GM15510 (cell line): ENCODE results near the gene LRRC32.

Experiments used
- POLR2A ChIP-seq: IDR thresholded peaks from 3 replicates; pipeline ENCODE4 v1.6.1; 2011; ENCODE audit warnings: borderline replicate concordance; ENCODE audit not compliant: insufficient read length; ENCODE audit errors: extremely low read depth

Gene LRRC32, protein sequence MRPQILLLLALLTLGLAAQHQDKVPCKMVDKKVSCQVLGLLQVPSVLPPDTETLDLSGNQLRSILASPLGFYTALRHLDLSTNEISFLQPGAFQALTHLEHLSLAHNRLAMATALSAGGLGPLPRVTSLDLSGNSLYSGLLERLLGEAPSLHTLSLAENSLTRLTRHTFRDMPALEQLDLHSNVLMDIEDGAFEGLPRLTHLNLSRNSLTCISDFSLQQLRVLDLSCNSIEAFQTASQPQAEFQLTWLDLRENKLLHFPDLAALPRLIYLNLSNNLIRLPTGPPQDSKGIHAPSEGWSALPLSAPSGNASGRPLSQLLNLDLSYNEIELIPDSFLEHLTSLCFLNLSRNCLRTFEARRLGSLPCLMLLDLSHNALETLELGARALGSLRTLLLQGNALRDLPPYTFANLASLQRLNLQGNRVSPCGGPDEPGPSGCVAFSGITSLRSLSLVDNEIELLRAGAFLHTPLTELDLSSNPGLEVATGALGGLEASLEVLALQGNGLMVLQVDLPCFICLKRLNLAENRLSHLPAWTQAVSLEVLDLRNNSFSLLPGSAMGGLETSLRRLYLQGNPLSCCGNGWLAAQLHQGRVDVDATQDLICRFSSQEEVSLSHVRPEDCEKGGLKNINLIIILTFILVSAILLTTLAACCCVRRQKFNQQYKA

DNA sequence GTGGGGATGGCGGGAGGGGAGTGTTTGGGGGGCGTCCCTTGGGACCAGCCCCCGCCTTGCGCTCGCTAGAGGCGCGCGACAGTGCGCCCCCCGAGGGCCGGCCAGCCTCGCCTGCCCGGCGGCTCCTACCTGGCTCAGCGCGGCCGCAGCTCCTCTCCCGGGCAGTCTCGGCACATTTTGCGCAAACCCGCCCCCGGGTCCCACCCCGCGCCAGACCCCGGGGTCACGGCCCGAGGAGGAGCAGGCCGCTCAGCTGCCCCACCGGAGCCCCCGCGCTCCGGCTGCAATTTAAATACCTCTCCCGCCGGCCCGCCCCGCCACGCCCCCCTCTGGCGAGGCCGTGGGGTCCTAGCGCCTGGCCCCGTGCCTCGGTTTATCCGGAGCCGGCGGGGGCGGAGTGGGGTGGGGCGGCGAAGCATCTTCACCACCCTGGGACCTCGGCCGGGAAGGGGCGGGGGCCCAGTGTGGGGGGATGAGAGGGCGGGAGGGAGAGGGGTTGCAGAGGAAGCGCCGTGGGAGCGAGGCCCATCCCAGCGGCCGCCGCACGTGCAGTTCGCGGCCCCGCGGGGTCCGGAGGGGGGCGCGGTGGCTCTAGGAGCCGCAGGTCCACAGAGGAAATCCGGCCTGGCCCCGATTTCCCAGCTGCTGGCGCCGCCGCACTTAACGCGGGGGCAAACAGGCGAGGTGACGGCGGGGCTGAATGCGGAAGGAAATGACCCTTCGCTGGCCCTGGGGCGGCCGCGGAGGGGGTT lies at the start of gene LRRC32:
LRRC32 (minus strand) TSS at position 263 of the 752 bp plus-strand sequence. CDS start 4,793 bp downstream, outside the sequence.
- TF ChIP-seq POLR2A: no peak

DNA sequence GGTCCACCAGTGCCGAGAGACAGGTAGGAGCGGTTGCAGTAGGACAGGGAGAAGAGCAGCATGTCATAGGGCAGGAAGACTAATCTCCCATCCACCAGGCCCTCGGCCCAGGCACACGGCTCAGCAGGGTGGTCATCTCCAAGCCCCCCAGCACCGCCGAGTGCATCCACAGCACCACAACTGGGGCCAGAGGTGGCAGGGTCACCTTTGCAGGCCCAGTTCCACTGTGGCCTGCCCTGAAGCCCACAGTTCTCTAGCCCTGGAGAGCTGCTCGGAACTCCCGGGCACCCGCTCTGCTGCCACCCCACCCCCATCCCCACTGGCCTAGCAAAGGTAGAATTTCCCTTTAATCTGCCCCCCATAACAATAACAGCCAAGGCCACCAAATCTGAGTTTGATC lies 49.1 kb upstream of the LRRC32 start:
- TF ChIP-seq POLR2A: no peak

DNA sequence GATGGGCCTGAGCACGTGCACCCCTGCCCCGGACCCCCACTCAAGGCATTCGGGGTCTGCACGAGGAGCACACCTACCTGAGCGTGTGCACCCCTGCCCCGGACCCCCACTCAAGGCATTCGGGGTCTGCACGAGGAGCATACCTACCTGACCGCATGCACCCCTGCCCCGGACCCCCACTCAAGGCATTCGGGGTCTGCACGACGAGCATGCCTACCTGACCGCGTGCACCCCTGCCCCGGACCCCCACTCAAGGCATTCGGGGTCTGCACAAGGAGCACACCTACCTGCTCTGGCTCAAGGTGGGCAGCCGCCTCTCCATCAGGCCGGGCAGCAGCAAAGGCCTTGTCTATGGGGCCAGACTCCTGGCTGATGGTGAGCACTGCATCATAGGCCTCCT lies 48.7 kb upstream of the LRRC32 start:
- TF ChIP-seq POLR2A: no peak

DNA sequence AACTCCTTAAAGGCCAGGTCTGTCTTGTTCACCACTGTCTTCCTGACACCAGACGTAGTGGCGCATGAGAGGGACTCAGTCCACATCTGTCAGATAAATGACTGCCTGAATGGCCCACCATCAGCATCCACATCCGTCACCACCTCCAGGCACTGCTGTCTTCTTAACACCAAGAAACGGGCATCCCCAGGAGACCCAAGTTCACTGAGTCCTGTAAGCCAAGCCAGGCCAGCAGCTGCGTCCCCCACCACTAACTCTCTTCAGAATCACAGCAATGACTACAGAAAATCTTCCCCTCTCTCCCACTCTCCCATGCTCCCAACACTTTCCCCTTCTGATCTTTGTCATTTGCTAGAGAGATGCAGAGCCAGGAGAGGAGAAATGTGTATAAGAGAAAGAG lies 47.3 kb upstream of the LRRC32 start:
- TF ChIP-seq POLR2A: no peak

DNA sequence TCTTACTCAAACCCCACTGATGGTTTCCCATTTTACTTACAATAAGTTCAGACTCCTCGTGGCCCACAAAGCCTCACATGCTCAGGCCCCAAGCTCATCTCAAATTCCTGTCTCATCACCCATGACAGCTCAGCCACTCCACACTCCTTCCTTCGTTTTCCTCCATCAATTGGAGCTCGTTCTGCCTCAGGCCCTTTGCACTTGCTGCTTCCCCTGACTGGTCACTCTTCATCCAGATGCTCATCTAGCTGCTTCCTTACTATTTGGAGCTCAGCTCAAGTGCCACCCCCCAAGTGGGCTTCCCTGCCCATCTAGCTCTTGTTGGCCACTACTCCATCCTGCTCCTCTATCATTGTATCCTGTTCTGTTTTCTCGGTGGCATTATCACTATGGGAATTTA lies 46.8 kb upstream of the LRRC32 start:
- no peak for TF ChIP-seq POLR2A

DNA sequence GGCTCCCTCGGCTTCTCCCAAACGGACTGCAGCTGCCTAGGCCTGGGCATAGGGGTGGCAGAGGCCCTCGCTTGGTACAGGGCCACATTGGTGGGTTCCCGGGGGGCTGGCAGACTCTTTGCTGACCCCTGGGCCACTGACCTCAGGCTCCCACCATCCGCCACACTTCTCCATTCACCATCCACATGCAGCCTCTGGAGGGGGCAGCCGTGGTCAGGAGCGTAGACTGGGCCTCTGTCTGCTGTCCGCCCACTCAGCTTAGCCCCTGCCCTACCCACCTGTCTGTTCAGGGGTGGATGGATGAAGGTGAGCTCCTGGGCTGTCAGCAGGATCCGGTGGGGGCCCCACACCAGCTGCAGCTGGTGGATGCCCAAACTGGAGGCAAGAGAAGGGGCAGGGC lies 45.7 kb upstream of the LRRC32 start:
- TF ChIP-seq POLR2A: no peak

DNA sequence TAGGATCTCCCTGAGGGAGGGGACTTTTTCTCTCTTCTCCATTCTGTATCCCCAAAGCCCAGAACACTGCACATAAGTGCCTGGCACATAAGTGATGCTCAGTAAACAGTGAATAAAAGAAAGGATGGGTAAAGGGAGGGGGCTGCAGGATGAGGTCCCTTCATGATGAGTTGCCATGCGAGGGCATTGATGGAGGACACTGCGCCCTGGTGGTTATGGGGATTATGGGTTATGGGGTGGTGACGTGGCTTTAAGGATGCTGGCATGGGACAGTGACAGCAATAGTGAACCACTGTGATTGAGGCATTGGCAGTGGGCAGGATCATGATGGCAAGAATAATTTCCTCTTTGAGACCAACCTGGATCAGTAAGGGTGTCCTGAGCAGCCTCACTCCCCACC lies 43.9 kb upstream of the LRRC32 start:
- TF ChIP-seq POLR2A: no peak

DNA sequence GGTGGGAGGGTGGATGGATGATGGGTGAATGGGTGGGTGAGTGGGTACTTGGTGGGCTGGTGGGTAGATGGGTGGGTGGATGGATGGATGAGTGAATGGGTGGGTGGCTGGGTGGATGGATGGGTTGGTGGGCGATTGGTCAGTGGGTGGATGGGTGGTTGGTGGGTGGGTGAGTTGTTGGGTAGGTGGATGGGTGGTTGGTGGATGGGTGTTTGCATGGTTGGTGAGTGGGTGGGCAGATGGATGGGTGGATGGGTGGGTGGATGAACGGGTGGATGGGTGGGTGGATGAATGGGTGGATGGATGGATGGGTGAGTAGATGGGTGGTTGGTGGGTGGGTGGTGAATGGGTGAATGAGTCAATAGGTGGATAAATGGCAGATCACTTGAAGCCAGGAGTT lies 43.0 kb upstream of the LRRC32 start:
- TF ChIP-seq POLR2A: no peak

DNA sequence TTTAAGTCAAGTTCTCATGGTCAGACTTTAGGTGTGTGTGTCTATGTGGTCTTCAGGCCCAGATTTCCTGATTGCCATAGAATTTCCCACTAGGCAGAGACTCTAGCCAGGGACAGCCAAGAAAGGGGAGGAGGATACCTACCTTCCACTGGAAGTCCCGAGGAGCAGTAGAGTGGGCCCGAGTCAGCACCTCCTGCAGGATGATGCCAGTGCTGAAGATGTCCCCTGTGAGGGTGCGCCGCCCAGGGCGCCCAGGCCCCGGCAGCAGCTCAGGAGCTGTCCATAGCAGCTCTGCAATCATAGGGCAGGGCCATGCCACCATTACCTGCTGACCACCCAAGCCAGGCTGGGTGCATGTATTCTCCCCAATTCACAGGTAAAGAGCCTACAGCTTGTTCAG lies 41.6 kb upstream of the LRRC32 start:
- no peak for TF ChIP-seq POLR2A

DNA sequence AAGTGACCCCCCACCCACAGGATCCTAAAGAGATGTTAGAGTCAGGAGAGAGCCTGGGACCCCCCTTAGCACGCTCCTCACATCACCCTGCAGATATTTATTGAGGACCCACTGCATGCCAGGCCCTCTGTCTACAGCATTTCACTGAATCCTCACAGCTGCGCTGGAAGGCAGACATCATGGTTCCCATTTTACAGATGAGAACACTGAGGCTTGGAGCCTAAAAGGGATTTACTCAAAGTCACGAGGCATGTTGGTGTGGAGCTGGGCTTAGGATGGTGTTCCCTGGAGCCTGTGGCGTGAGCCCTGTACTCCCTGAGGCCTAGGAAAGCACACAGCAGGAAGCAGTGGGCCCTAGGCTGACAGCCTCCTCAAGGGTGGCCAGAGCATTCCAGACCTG lies 39.2 kb upstream of the LRRC32 start:
- no peak for TF ChIP-seq POLR2A

DNA sequence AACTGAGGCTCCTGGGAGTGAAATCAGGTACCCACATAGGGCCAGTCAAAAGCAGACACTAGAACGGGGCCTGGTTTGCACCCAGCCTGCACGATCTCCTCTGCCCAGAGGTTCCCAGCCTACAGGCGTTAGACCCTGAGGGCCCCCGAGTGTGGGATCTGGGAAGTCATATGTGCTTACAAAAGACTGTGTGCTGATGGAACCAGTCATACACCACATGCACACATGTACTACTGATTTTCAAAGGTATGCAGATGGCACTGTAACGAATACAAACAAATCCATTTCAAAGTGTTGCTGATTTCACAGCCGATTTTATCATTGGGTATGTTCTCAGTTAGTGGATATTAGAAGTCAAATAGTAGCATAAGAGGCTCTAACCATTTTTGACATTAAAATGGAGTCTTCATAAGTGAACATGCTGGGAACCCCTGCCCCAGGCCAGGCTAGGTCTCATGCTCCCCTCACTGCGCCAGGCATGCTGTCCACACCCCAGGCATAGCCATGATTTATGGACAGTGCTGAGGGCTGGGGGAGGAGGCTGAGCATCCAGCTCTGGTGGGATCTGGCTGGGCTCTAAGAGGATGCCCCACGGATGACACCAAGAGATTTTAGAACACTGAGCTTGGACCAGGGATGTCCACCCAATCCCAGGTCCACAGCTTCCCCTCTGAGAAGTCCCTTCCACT lies 38.6 kb upstream of the LRRC32 start:
- TF ChIP-seq POLR2A: no peak

DNA sequence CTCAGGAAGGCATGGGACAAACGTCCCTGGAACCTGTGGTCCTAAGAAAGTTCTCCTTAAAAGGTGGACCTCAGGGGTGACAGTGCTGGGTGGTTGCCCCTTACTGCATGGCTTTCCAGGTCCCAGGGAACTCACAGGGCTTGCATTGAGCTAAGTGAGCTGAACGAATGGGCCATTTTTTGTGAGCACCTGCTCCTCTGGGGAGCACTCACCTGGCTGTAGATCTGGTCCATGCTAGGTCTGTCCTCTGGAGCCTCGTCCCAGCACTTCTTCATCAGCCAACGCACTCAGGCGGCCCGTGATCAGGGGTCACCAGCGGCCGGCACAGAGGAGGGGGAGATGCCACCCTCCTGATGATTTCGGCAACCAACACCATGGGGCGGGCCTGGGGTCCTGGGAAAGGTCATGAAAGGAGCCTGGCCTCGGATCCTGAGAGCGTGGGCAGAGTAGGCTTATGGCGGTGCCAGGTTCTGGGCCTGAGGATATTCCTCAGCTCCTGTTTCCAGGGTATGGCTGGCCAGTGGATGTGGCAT lies 36.8 kb upstream of the LRRC32 start:
- TF ChIP-seq POLR2A: no peak

DNA sequence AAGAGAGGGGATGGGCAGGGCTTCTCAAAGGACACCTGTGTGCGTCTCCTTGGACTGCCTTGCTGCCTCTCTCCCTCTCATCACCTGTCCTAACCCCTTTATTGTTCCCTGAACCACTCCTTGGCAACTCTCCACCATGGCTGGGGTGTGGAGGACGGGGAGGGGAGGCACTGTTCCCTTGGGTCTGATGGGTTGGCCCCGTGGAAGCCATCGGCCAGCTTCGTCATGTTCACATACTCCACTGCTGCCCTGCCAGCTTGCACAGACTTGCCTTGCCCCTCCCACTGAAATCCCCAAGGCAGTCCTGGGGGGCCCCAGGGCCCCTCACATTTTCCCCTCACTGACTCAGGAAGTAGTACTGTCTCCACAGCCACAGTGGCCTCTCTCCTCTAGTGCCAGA lies 36.1 kb upstream of the LRRC32 start:
- no peak for TF ChIP-seq POLR2A

DNA sequence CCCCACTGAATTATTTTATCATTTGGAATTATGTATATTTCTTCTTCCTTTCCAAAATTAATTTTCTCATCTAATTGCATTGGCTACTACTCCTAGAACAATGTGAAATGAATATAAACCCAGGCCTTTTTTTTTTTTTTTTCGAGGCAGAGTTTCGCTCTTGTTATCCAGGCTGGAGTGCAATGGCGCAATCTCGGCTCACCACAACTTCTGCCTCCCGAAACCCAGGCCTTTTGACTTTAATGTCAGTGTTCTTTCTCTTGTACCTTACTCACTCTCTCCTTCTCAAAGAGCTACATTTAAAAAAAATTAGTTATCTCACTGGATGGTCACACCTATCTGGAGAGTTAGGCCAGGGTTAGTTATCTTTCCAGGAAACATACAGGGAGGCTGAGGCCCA lies 35.3 kb upstream of the LRRC32 start:
- TF ChIP-seq POLR2A: no peak

DNA sequence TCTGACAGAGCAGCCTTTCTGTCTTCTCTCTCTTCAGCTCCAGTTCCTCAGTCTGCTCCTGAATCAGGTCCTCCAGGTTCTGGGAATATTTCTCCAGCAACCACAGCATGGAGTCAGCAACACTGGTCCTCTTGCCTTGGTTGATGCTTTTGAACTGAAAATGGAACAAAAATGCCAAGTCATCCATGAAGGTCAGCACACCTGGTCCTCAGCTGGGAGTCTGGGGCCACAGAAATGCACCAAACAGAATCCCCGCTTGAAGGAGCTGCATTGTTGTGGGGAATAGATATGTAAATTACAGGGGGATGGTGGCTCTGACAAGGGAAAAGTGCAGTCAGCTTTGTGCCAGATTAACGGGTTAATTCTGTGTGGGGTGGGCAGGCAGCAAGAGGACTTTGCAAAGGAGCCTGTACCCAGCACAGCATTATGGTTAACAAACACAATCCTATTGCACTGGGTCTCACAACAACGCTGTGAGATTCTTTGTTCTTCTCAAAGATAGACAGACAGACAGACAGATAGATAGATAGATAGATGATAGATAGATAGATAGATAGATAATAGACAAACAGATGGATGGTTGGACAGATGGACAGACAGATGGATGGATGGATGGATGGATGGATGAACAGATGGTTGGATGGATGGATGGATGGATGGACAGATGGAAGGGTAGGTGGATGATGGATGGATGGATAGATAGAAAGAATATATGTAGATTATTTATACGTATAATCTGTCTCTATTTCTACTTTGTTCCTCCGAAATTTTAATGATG lies 33.8 kb upstream of the LRRC32 start:
- no peak for TF ChIP-seq POLR2A

DNA sequence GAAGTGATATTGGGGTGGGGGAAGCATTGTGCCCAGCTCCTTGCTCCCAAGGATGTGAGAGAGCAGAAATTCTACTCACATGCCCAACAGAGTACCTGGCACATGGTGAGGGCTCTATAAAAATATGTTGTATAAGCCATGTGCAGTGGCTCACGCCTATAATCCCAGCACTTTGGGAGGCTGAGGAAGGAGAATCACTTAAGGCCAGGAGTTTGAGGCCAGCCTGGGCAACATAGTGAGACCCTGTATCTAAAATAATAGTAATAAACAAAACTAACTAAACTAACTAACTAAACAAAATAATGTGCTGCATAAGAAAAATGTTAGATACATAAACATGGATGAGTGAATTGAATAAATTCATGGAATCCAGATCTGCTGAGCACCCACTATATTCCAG lies 33.2 kb upstream of the LRRC32 start:
- TF ChIP-seq POLR2A: no peak
